Breast epithelium (tissue), 3 donors: ENCODE results near the gene ARL4D.

Source experiments
- CTCF ChIP-seq, 3 donors: fragments of 450-650 bp; IDR thresholded peaks; one replicate each; pipeline ENCODE4 v1.5.1; 2016 to 2017; ENCODE audit warnings: antibody characterized with exemption in 3 of 3, mild to moderate bottlenecking in 3 of 3, moderate library complexity in 3 of 3
- POLR2A ChIP-seq: fragments of 450-650 bp; IDR thresholded peaks from one replicate; pipeline ENCODE4 v1.6.1; 2016; ENCODE audit warnings: antibody characterized with exemption, mild to moderate bottlenecking, moderate library complexity

- no peak for TF ChIP-seq CTCF (IDR thresholded peaks at IDR 0.05)
- no peak for TF ChIP-seq POLR2A
Measured at GRCh38 chr17:43423777-43424455, 25.1 kb downstream of the ARL4D start.
